ENCODE data around the gene DPPA4.

DPPA4 gene

GRCh38 chr3:109339197-109339596 lies 1.9 kb upstream of the DPPA4 start:
- DNase-seq (ENCODE audit: low read depth): no peak

DNA sequence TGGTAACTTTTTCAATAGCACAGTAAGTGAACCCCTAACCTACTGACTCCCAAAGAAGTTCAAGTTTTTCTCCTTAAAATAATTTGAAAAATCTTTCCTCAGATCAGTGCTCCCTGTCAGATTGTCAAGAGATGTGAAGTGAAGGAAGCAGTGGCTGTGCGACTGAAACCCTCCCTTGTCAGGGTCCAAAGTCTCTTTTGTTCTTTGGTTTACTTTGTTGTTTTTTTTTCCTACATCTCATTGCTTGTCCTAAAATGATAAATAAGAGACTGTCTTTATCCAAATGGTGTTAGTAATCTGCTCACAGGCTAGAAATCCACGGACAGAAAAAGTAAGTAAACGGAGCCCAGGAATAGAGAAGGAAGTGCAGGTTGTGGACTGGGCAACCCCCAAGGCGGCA lies 976 bp upstream of the DPPA4 start:
- no peak for DNase-seq (ENCODE audit: low read depth)

DNA sequence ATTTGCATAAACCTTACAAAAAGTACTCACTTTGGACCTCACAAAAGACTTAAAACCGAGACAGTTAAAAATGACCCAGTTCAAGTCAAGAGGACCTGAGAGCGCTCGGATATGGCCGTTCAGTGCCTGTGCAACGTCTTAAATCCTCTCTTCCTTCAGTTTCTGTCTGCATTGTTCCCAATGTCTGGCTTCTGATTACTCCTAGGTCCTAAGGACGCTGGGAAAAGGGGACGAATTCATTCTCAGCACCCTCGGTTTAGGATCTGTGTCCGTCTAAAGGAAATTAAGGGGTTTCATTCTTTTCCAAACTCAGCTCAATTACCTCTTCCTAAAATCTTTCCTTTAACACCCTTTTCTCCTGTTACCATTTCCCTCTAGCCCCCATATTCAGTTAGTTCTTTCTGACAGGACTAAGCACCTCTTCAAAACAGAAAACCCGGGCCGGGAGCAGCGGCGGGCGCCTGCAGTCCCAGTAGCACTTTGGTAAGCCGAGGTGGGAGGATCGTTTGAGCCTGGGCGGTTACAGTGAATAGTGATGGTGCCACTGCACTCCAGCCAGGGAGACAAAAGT lies 970 bp downstream of the DPPA4 start:
- DNase-seq (ENCODE audit: low read depth): peak; percentile 3

- no peak for DNase-seq (ENCODE audit: low read depth)
Observed at GRCh38 chr3:109334572-109334971, 2.8 kb downstream of the DPPA4 start.

DNA sequence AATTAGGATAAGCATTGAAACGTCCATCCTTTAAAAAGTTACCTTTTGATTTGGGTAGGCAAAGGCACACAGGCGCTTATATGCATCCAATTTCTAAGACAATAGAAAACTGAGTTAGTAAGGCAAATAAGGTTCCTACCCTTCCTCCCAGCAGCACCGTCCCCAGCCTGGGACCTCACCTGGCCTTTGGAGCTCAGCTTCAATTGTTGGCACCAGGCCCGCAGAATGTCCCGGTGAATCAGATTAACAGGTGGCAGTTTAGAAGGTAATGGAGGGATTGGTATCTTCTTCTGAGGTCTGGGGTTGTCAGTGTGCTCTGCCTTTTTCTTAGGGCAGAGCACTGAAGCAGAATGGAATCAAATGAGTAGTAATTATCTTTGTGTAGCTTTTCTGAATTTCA lies 5.7 kb downstream of the DPPA4 start:
- no peak for DNase-seq (ENCODE audit: low read depth)

DNA sequence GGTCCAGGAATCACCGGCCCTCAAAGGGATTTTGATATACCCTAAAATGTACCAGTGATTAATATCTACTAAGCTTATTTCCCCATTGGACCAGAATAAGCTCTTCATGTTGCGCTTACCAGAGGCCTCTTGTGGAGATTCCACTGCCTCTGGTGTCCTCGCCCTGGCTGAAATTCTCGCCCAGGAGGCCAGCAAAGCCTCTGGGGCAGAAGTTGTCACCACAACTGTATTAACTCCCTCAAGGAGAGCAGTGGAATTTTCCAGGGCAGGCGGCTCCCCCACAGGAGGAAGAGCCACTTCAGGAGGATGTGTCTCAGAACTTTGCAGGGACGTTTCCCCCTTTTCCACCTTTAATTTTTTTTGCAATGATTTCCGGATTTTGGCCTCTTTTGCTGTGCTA lies 6.9 kb downstream of the DPPA4 start:
- DNase-seq (ENCODE audit: low read depth): no peak

- no peak for DNase-seq (ENCODE audit: low read depth)
Observed at GRCh38 chr3:109328202-109328601, 9.1 kb downstream of the DPPA4 start.

DNA sequence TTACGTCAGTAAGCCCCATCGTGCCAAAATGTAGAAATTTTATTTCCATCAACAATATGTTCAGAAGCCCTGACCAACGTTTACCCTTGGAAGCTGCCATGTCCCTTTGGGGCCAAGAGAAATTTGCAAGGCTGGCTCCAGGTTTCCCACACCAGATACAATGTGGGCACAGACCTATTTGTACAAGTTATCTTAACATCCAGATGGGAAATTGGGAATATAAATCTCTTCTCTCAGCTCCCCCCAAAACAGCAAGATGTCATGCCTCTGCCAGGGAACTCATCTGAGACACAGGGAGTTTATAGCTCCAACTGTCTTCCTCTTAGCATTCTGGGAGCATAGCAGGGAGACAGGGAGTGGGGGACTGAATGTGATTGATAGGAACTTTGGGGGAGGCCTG lies 11.7 kb downstream of the DPPA4 start:
- no peak for DNase-seq (ENCODE audit: low read depth)

DNA sequence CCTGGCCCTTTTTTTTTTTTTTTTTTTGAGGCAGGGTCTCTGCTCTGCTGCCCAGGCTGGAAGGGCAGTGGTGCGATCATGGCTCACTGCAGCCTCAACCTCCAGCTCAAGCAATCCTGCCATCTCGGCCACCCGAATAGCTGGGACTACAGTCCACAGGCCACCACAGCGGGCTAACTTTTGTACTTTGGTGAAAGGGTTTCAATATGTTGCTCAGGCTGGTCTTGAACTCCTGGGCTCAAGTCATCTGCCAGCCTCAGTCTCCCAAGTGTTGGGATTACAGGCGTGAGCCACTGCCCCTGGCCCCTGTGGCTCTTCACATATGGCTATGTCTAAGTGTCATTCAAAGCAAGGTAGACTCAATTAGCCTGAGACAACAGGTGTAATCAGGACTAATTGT lies 12.2 kb downstream of the DPPA4 start:
- DNase-seq (ENCODE audit: low read depth): no peak

DNA sequence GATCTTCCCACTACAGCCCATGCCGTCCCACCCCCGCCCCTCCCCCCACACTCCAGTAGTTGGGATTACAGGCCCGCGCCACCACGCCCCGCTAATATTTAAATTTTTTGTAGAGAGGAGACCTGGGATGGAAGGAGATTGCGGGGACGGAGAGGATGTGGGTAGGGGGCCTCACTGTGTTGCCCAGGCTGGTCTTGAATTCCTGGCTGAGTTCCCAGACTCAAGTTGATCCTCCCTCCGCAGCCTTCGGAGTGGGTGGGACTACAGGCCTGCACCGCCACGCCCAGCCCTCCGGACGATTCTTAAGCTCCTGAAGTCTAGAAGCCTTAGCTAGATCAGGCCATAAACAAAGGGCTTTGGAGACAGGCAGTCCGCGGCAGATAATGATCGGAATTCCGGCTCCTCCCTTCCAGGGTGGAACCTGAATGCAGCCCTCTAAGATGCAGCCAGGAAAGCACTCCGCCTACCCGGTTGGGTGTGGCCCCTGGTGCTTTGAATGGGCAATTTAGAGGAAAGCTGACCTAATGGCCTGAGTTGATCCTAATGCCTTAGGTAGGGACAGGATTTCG lies 21.1 kb downstream of the DPPA4 start, which contains the start of gene DPPA2:
DPPA2 (minus strand) TSS at position 356 of the 569 bp plus-strand sequence. CDS start 1,975 bp downstream, outside the sequence.
- DNase-seq (ENCODE audit: low read depth): no peak

- no peak for DNase-seq (ENCODE audit: low read depth)
Observed at GRCh38 chr3:109313061-109313460, 24.3 kb downstream of the DPPA4 start.

DNA sequence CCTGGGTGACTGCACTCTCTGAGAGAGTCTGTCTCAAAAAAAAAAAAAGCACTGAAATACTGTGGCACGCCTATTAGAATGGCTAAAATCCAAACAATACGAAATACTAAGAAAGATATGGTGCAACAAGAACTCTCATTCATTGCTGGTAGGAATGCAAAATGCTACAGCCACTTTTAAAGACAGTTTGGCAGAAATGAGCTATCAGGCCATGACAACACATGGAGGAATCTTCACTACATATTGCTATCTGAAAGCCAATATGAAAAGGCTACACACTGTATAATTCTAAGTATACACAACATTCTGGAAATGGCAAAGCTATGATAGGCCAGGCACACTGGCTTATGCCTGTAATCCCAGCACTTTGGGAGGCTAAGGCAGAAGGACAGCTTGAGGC lies 39.9 kb downstream of the DPPA4 start:
- DNase-seq (ENCODE audit: low read depth): no peak

GRCh38 chr3:109284071-109284470 lies 53.3 kb downstream of the DPPA4 start:
- DNase-seq (ENCODE audit: low read depth): no peak

DNA sequence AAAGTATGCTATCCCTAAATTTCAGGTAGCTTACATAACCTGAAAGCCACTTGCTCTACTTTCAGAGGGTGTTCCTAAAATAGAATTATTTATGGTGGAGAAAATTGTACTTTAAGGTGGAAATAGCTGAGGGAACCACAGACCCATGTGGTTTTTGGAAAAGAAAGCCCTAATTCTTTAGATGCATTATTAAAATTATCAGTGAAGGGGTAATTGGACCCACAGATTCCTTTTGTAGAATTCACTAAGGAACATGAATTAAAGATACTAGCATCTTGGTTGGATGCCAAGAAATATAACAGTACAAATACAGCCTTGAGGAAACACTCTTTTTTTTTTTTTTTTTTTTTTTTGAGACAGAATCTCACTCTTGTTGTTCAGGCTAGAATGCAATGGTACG lies 58.8 kb downstream of the DPPA4 start:
- no peak for DNase-seq (ENCODE audit: low read depth)

DNA sequence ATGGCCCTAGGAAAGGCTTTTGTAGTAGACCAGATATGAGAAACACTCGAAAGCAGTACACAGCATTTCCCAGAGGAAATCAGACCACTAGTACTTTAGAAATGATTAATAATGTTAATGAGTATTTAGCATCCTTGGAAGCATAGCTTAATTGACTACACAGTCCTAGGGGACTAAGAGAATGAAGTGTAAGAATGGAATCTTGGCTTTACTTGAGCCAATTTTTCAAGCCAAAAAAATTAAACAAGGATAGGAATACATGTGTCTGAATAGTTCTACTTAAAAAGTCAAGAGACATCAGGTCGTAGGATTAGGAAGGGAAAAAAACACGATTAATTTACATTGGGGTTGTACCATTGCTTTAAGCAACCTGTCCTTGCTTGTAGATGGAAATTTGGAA lies 59.2 kb downstream of the DPPA4 start:
- DNase-seq (ENCODE audit: low read depth): no peak
